Karpas-422 (cell line): Measurements from ENCODE around the gene STC2. TPM values are rescaled to one million over a fixed set of nuclear protein-coding genes. Genes with fewer than 3 reads are reported as not detected.

Experiments used
- DNase-seq: peaks from one replicate; pipeline ENCODE4 v3.0.0-alpha.2; 2015
- H2AFZ ChIP-seq: fragments of 200-600 bp; sonication (generic); 2 replicates; pipeline ENCODE4 v1.6.1; 2014; ENCODE audit warnings: antibody characterized with exemption, low read length, mixed read lengths
- H3K27ac ChIP-seq: fragments of 200-600 bp; sonication (generic); 2 replicates; pipeline ENCODE4 v1.5.1; 2014; ENCODE audit warnings: mild to moderate bottlenecking, low read length, moderate library complexity
- H3K27me3 ChIP-seq: fragments of 200-600 bp; sonication (generic); 2 replicates; pipeline ENCODE4 v1.6.1; 2014; ENCODE audit warnings: low read length, mixed read lengths
- H3K36me3 ChIP-seq: fragments of 200-600 bp; sonication (generic); 2 replicates; pipeline ENCODE4 v1.6.1; 2014; ENCODE audit warnings: low read length, mixed read lengths; ENCODE audit not compliant: insufficient read depth
- H3K4me1 ChIP-seq: fragments of 200-600 bp; sonication (generic); 2 replicates; pipeline ENCODE4 v1.6.1; 2014; ENCODE audit warnings: mild to moderate bottlenecking, low read length, mixed read lengths
- H3K4me2 ChIP-seq: fragments of 200-600 bp; sonication (generic); 2 replicates; pipeline ENCODE4 v1.6.1; 2014; ENCODE audit warnings: low read length, low read depth, mild to moderate bottlenecking; ENCODE audit not compliant: poor library complexity, severe bottlenecking
- H3K4me3 ChIP-seq: fragments of 200-600 bp; sonication (generic); 2 replicates; pipeline ENCODE4 v1.5.1; 2014; ENCODE audit warnings: mild to moderate bottlenecking, antibody characterized with exemption, low read length, mixed read lengths
- H3K79me2 ChIP-seq: fragments of 200-600 bp; sonication (generic); 2 replicates; pipeline ENCODE4 v1.6.1; 2014; ENCODE audit warnings: mild to moderate bottlenecking, low read length, mixed read lengths
- H3K9ac ChIP-seq: fragments of 200-600 bp; sonication (generic); 2 replicates; pipeline ENCODE4 v1.6.0; 2014; ENCODE audit warnings: low read length
- H3K9me2 ChIP-seq: fragments of 200-600 bp; sonication (generic), shearing (Covaris generic); replicated peaks from 2 replicates; pipeline ENCODE4 v1.6.0; 2014; ENCODE audit warnings: mild to moderate bottlenecking, low read length, moderate library complexity; ENCODE audit not compliant: insufficient read depth
- H3K9me3 ChIP-seq: fragments of 300-700, 200-600 bp; sonication (generic); 2 replicates; pipeline ENCODE4 v1.6.1; 2014; ENCODE audit warnings: low read length, mixed read lengths
- H4K20me1 ChIP-seq: fragments of 200-600 bp; sonication (generic); 2 replicates; pipeline ENCODE4 v1.6.1; 2014; ENCODE audit warnings: mild to moderate bottlenecking, antibody characterized with exemption, low read length, low read depth; ENCODE audit not compliant: insufficient read depth
- total RNA-seq: library from RNA; depleted of rRNA; stranded (reverse); fragments of >200 nt; shearing (Covaris generic); gene quantifications from 2 replicates; pipeline ENCODE4 v1.2.3, GENCODE V29; 2014; ENCODE audit warnings: low replicate concordance

STC2 gene
- total RNA-seq, 1 experiment from 2014 or later = not detected

DNA sequence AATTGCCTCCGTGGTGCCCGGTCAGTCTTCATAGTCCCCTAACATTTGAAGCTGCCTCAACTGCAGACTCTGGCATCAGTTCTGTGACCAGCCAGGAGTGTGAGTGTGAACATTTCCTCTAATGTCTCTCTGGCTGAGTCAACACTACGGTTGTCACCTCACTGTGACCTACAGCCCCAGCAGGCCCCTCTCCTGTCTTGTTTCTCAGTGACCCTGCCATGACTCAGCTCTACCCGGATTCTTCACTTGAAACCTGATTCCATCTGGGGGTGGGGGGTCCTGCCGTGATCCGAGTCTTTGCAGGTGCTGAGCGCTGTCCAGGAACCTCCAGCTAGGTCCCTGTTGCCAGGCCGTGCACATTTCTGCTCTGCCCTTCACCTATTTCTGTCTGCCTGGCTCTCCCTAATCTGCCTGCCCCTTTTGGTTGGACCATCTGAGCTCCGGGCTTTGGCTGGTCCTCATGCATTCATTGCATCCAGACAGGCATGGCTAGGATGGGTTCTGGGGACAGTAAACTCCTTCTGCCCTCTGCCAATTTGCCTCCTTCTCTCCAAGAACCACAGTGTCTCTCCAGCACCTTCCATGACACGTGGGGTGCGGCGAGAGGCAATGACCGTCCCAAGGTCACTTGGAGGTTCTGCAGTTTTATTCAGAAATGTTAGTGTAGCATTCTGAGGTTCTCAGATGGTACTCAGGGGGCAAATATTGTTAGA lies 24.2 kb downstream of the STC2 start:
- Histone ChIP-seq H3K9me2 (no peaks in the 10 kb centered on the region), H3K4me1 (no peaks in the 10 kb centered on the region), H3K36me3 (no peaks in the 10 kb centered on the region), H3K79me2 (no peaks in the 10 kb centered on the region), H4K20me1 (no peaks in the 10 kb centered on the region), H3K9me3 (no peaks in the 10 kb centered on the region), H2AFZ (no peak overlapping the region), H3K27me3 (no peaks in the 10 kb centered on the region), H3K4me3 (no peak overlapping the region), H3K27ac (no peak overlapping the region), H3K9ac (no peak overlapping the region), H3K4me2 (no peak overlapping the region)
- DNase-seq = no peak

DNA sequence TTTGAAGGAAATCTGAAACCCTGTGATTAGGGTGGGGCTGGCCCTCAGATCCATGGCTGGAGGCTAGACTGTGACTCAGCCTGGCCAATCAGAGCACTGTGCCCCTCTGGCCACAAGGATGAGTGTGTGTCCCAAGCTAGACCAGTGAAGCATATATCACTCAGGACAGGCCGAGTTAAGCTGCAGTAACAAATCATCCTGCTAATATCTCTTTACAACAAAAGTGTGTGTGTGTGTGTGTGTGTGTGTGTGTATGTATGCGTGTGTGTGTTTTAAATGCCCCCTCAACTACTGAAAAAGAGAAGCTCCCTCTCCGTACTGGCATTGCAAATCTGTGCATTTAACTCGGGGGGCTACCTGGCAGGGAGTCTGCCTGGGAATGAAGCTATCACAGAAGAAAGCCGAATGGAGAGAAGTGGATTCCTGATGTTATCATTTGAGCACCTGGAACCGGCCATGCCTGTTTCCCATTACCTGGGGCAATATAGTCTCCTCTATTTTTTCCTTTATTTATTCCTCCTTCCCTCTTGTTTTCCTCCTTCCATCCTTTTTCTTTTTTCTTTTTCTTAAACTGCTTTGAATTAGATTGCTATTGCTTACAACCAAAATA lies 25.6 kb downstream of the STC2 start:
- Histone ChIP-seq H3K9me3 (no peaks in the 10 kb centered on the region), H4K20me1 (no peaks in the 10 kb centered on the region), H3K4me2 (no peak overlapping the region), H3K4me3 (no peak overlapping the region), H3K36me3 (no peaks in the 10 kb centered on the region), H3K27me3 (no peaks in the 10 kb centered on the region), H3K9ac (no peak overlapping the region), H3K9me2 (no peaks in the 10 kb centered on the region), H3K27ac (no peak overlapping the region), H3K4me1 (no peaks in the 10 kb centered on the region), H3K79me2 (no peaks in the 10 kb centered on the region), H2AFZ (no peak overlapping the region)
- no peak for DNase-seq

DNA sequence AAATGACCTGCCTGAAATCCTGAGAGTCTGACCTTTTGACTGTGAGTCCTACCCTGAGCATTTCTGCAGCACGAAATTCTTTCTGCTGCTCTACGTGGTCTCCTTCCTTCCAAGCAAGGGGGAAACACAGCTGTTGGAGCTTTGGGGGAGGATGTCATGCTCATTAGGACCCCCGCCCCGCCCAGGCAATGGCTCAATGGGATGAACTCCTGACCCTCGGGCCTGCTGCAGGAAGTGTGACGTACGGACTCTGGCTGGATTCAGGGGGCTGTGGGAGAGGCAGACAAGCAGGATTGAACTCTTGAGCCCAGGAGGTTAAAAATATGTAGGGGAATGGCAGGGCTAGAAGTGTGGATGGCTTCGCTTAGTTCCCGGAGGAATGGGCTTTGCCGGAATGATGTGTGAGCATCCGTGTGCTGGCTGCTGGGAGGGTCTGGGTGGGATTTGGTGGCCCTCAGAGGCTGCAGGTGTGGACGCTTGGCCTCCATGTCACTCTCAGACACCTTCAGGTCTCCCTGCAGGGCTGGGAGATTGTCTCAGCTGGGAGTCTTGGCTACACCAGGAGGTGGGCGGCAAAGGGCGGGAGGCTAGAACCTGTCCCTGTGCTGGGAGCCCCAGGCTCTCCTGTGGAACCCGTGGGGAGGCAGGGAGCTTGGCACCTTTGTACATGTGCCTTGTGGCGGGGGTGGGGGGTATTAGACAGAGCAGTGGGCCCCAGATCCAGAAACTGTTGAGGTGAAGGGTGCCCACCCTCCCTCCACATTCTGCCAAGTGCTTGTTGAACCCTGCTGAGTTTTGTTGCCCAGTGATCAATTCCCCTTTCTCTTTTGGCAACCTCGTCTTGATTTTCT lies 26.3 kb downstream of the STC2 start:
- DNase-seq = no peak
- Histone ChIP-seq H3K4me2 (no peak overlapping the region), H4K20me1 (no peaks in the 10 kb centered on the region), H3K4me1 (no peaks in the 10 kb centered on the region), H3K4me3 (no peak overlapping the region), H3K36me3 (no peaks in the 10 kb centered on the region), H2AFZ (no peak overlapping the region), H3K9me3 (no peaks in the 10 kb centered on the region), H3K9me2 (no peaks in the 10 kb centered on the region), H3K79me2 (no peaks in the 10 kb centered on the region), H3K9ac (no peak overlapping the region), H3K27me3 (no peaks in the 10 kb centered on the region), H3K27ac (no peak overlapping the region)

DNA sequence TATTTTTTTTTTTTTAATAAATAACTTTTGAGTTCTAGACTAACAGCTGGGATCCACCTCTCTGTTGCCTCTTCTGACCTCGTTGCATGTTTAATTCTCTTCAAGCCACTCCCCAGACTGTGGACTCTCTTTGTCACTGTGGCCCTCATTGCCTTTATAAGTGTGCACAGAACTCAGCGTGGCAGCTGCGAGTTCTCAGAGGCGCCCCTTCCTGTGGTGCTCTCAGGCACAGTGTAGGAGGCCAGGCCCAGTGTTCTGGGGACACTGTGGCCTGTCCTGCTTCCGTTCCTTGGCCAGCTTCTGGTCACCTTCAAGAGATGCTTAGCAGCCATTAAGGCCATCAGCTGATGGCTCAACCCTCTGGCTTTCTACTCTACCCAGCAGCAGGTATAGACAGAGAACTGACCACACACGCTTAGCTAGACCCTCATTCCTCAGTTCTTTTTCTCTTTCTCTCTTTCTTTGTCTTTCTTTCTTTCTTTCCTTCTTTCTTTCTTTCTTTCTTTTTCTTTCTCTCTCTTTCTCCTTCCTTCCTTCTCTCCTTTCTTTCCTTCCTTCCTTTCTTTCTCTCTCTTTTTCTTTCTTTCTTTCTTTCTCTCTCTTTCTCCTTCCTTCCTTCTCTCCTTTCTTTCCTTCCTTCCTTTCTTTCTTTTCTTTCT lies 27.7 kb downstream of the STC2 start:
- H2AFZ ChIP-seq = no peak overlapping the region
- H3K9ac ChIP-seq = no peak overlapping the region
- no peak overlapping the region for H3K27ac ChIP-seq
- no peaks in the 10 kb centered on the region for H4K20me1 ChIP-seq
- H3K79me2 ChIP-seq = no peaks in the 10 kb centered on the region
- DNase-seq = no peak
- no peaks in the 10 kb centered on the region for H3K4me1 ChIP-seq
- H3K9me2 ChIP-seq = no peaks in the 10 kb centered on the region
- no peaks in the 10 kb centered on the region for H3K27me3 ChIP-seq
- no peak overlapping the region for H3K4me3 ChIP-seq
- H3K36me3 ChIP-seq = no peaks in the 10 kb centered on the region
- H3K9me3 ChIP-seq = no peaks in the 10 kb centered on the region
- H3K4me2 ChIP-seq = no peak overlapping the region

DNA sequence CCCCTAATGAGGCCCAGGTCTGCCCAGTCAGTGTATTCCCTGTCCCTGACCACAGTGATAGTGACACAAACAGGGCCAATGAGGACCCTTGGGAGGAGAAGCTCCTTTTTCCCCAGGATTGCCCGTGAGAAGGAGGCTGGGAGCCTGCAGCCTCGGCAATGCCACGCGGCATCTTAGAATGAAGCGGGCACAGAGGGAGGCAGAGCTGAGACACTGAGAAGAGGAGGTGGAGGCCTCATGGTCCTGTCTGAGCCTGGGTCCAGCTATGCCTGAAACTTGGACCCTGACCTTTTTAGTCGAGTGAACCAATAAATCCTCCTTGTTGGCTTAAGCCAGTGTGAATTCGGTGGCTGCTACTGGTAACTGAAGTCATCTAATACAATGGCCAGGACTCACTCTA lies 28.4 kb downstream of the STC2 start:
- H3K4me3 ChIP-seq = no peak overlapping the region
- no peak overlapping the region for H3K27ac ChIP-seq
- no peaks in the 10 kb centered on the region for H4K20me1 ChIP-seq
- H3K9me3 ChIP-seq = no peaks in the 10 kb centered on the region
- no peak overlapping the region for H3K9ac ChIP-seq
- H3K79me2 ChIP-seq = no peaks in the 10 kb centered on the region
- no peaks in the 10 kb centered on the region for H3K4me1 ChIP-seq
- H2AFZ ChIP-seq = no peak overlapping the region
- no peak overlapping the region for H3K4me2 ChIP-seq
- H3K36me3 ChIP-seq = no peaks in the 10 kb centered on the region
- H3K27me3 ChIP-seq = no peaks in the 10 kb centered on the region
- H3K9me2 ChIP-seq = no peaks in the 10 kb centered on the region
- no peak for DNase-seq

DNA sequence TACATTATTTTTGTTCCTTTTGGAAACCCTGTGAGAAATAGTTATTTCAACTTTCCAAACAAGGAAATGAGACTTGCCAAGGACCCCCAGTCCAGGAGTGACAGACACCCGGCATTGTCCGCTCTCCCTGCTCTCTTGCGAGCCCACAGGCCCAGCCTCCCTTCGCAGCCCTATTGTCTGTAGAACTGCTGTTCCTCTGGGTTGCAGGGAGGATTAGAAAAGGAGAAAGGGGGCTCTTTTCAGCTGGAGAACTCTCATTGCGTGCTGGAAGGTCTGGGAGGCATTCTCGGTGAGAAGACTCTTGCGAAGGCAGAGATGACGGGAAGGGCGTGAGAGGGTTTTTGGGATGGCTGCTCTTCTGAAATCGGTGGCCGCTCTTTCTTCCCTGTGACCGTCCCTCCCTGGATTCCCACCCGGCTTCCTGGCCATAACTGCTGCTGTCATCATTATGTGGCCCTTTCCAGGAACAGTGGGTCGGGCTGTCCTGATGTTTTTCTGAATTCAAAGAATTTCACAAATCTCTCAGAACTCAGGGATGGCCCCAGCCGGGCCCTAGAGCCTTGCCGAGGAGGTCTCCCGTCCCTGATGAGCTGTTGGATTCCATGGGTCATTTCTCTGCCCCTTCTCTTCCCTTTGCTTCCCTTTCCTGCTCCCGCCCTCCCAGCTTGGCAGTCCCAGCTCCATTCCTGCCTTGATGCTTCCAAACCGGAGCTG lies 29.8 kb downstream of the STC2 start:
- no peaks in the 10 kb centered on the region for H3K27me3 ChIP-seq
- no peak for DNase-seq
- no peak overlapping the region for H3K4me2 ChIP-seq
- H3K9me2 ChIP-seq = no peaks in the 10 kb centered on the region
- H4K20me1 ChIP-seq = no peaks in the 10 kb centered on the region
- no peaks in the 10 kb centered on the region for H3K9me3 ChIP-seq
- no peak overlapping the region for H3K4me3 ChIP-seq
- peaks cover 2% of the 10 kb centered on the region; the same call in 1 of the 2 replicates for H3K4me1 ChIP-seq
- H3K36me3 ChIP-seq = no peaks in the 10 kb centered on the region
- H3K27ac ChIP-seq = no peak overlapping the region
- no peak overlapping the region for H2AFZ ChIP-seq
- H3K79me2 ChIP-seq = no peaks in the 10 kb centered on the region
- no peak overlapping the region for H3K9ac ChIP-seq

DNA sequence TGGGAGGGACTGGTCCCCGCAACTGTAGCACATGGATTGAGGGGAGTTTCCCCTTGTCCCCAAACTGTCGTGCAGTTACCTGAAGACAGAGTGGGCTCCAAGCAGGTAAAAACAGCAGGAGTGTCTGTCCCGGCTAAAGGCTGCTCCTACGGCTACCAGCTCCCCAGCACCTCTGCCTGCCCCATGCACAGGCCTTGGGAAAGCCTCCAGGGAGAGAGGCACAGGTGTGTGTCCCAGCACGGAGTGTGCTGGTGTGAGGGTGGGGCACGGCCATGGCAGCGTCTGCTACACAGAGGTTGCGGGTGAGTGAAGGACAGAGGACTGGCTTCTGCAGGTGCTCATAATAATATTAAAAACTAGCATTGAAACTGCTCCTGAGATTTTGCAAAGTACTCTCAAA lies 30.4 kb downstream of the STC2 start:
- H3K4me2 ChIP-seq = no peak overlapping the region

More for the DNA sequence above, 30.4 kb downstream of the STC2 start:
- Histone ChIP-seq H3K4me3 (no peak overlapping the region), H3K79me2 (no peaks in the 10 kb centered on the region), H3K27ac (no peak overlapping the region), H3K36me3 (no peaks in the 10 kb centered on the region), H2AFZ (no peak overlapping the region), H3K9me2 (no peaks in the 10 kb centered on the region), H3K27me3 (no peaks in the 10 kb centered on the region), H3K4me1 (peaks cover 2% of the 10 kb centered on the region; the same call in 1 of the 2 replicates), H4K20me1 (no peaks in the 10 kb centered on the region), H3K9ac (no peak overlapping the region), H3K9me3 (no peaks in the 10 kb centered on the region)
- no peak for DNase-seq
